NCI-H2227 treated with DMSO at 0.1 percent for 48 hours (cell line): Measurements from ENCODE around the gene PIP4K2C.
"Not testable (repeated sequence)": the region's sequence is repeated elsewhere in the genome, so short reads cannot be mapped to it uniquely, and the experiment has no call there.

ENCODE experiments used
- DNase-seq: peaks from one replicate; lab custom pipeline; 2025; lab: John Stamatoyannopoulos, UW

The PIP4K2C gene

DNA sequence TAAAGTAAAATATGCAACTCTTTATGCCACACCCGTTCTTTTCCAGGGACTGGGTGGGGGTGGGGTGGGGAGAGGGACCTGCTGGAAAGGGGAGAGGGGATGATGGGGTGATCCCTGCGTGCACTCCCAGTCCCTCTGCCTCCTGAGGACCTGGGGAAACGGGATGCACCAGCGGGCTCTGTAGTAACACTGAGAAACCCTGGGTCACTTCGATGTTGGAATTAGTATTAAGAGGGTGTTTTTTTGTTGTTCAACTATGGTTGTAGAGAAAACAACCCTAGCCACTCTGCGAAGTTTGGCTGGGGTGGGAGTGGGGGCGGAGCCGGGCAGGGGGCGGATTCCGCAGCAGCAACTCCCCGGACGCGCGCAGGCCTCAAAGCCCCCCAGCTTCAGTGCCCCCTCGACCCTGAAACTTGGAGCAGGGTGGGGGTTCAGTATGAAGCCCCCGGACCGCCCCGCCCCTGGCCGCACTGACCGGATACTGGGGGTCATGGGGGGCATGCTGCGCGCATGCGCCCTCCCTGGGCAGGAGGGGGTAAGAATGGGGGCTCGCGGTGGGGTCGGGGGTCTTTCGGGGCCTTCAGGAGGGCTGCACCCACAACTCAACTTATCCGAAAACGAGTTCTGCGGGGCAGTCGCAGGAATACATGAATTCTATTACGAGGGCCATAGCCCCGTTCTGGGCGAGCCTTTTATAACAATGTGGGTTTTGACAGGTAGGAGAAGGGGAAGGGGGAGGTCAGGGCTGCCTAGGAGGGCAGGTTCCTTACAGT is 19.0 kb downstream of the PIP4K2C start:
- no peak for DNase-seq

GRCh38 chr12:57610554-57611107 is 19.6 kb downstream of the PIP4K2C start:
- no peak for DNase-seq

- DNase-seq, result peak; percentile 41
Observed at GRCh38 chr12:57611108-57611826, 20.3 kb downstream of the PIP4K2C start, which contains the start of gene ARHGEF25. Gene ARHGEF25 (plus strand): TSS chr12:57611435. CDS start chr12:57611895, 460 bp downstream.

- no peak for DNase-seq
Observed at GRCh38 chr12:57611827-57612710, 21.1 kb downstream of the PIP4K2C start.

DNA sequence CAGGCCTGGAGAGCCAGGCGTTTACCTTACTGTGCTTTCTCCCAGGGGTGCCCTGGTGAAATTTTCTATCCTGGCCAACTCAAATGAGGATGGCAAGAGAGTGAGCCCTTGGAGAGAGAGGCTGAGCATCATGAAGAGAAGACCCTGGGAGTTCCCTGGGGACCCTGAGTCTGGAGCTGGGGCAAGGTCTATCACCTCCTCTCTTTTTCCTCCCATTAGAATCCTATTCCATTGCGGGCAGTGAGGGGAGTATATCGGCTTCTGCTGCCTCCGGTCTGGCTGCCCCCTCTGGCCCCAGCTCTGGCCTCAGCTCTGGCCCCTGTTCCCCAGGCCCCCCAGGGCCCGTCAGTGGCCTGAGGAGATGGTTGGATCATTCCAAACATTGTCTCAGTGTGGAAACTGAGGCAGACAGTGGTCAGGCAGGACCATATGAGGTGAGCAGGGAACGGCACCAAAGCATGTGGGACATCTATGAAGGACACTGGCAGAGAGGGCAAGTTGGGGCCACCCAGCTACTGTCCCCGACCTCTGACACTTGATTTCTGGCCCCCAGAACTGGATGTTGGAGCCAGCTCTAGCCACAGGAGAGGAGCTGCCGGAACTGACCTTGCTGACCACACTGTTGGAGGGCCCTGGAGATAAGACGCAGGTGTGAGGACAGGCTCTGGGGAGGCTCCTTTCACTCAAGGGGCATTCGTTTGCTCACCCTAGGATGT is 21.9 kb downstream of the PIP4K2C start:
- DNase-seq, result no peak

DNA sequence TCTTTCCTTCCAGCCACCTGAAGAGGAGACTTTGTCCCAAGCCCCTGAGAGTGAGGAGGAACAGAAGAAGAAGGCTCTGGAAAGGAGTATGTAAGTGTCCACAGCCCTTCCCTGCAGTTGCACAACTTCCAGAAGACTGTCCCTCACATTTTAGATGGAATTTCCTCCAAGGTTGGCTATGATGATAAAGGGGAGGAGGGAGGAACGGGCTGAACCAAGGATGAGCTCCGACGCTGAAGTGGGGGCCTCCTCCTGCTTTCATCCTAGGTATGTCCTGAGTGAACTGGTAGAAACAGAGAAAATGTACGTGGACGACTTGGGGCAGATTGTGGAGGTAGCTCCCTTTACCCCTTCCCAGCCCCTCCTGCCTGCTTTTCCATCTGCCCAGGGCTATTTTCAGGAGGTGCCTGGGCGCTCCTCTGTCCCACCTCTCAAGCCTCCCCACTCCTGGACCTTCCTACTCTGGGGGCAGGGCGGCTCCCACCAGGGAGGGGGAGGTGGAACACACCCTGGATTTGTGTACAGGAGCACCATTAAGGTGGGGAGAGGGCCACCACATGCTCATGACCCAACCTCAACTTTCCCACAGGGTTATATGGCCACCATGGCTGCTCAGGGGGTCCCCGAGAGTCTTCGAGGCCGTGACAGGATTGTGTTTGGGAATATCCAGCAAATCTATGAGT is 22.6 kb downstream of the PIP4K2C start:
- no peak for DNase-seq

DNA sequence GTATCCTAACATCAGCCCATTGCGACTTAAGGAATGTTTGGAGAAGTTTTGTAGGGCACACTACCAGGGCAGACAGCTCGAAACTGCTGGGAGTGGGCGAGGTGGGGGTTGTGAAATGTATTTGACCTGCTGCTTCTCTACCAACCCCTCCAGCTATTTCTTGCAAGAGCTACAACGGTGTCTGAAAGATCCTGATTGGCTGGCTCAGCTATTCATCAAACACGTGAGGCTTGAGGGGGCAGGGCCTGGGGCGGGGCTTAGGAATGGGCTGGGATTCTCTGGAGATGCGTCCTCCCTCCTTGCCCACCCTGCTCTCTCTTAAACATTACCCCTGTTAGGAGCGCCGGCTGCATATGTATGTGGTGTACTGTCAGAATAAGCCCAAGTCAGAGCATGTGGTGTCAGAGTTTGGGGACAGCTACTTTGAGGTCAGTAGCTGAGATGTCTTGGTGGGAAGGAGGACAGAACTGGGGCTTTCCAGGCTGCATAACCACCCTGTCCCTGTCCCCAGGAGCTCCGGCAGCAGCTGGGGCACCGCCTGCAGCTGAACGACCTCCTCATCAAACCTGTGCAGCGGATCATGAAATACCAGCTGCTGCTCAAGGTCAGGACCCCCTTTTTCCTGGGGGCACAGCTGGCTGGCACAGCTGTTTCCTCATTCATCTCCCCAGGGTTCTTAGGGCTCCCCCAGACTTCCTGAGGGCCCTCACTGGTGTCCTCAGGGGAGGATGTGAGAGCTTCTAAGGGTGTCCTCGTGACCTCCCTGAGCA is 23.4 kb downstream of the PIP4K2C start:
- DNase-seq, result no peak

- DNase-seq, result no peak
Observed at GRCh38 chr12:57614948-57615500, 24.0 kb downstream of the PIP4K2C start.

DNA sequence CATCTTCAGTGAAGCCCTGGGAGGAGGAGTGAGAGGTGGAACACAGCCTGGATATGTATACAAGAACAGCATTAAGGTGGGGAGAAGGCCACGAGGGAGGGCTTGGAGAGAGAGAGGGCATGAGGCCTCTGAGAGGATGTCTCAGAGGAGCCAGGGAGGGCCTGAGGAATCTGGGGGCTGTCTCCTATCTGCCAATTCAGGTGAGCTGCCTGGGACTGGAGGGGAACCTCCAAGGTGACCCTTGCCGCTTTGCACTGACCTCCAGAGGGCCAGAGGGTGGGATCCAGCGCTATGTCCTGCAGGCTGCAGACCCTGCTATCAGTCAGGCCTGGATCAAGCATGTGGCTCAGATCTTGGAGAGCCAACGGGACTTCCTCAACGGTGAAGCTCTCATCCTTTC is 24.6 kb downstream of the PIP4K2C start:
- no peak for DNase-seq

- DNase-seq, result peak; percentile 3
Observed at GRCh38 chr12:57616383-57617101, 25.6 kb downstream of the PIP4K2C start.

GRCh38 chr12:57617942-57618341 is 26.9 kb downstream of the PIP4K2C start:
- no peak for DNase-seq

- not testable (repeated sequence) for DNase-seq
Observed at GRCh38 chr12:57618431-57618830, 27.4 kb downstream of the PIP4K2C start.

DNA sequence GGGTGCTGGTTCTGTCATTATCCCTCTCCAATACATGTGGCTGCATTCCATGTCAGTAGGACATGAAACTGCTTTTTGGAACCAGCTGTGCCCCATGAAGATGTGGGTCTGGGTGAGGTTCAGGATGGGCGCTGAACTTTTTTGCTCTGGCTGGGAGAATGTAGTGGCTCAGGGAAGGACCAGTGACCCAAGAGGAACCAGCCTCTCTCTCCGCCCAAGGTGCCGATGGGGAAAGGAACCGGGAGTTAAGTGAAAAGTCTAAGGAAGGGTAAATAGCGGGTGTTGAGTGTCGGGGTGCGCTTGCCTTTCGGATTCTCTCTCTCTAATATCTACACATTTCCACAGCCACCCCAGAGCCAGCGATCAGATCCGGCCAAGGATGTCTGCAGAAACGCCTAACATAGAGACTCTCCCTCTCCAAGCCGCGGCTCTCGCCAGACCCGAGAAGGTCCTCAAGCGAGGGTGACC is 28.0 kb downstream of the PIP4K2C start:
- no peak for DNase-seq

DNA sequence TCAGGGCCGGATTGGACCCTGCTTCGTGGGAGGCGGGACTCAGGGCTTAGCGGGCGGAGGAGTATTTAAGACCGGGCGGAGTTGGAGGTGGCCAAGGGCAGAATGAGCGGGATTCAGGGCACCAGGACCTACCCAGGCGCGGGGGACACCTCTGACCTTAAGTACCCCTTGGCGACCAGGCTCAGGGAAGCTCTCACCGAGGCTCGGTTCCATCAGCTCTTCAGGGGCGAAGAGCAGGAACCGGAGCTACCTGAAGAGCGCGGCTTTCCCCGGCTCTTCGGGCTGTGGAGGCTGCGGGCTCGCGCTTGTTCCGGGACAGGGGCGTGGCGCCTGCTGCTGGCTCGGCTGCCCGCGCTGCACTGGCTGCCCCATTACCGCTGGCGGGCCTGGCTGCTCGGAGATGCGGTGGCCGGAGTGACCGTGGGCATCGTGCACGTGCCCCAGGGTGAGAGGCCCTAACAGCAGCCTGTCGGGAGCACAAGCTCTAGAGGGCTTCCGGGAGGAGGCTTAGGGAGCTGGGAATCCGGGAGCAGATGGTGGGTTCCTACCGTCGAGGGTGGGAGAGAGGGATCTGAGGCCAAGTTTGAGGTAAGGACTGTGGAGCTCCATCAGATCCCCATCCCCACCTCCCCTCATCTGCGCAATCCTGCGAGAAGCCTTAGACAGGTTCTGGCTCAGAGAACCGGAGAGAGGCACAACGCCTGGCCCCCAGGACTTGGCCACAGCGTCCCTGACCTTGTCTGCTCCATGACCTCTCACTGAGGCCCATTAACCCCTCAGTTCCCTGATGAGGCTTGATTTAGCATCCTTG is 28.6 kb downstream of the PIP4K2C start:
- DNase-seq, result no peak

- no peak for DNase-seq
Observed at GRCh38 chr12:57620245-57620935, 29.4 kb downstream of the PIP4K2C start.

DNA sequence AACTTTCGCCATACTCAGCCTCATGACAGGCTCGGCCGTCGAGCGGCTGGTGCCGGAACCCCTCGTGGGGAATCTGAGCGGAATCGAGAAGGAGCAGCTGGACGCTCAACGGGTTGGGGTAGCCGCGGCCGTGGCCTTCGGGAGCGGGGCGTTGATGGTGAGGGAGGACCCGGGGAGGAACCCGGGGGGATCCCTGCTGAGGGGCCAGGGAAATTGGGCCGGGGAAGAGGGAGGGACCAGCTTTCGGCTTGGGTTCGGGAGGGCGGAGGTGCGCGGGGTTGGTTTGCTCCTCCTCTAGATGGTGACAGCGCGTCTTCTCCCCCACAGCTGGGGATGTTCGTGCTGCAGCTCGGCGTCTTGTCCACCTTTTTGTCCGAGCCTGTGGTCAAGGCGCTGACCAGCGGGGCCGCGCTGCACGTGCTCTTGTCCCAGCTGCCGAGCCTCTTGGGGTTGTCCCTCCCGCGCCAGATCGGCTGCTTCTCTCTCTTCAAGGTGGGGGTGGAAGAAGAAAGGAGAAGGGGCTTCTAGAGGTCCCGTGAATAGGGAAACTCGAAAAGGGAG is 30.0 kb downstream of the PIP4K2C start:
- no peak for DNase-seq
